Measurements from ENCODE around the gene HNRNPM. TPM values are rescaled to one million over a fixed set of nuclear protein-coding genes. Genes with fewer than 3 reads are reported as not detected.

Gene HNRNPM
- total RNA-seq, 1 donor from 2014 or later: 43.6 TPM

Other genes with a start within 250 kb of the HNRNPM start
- 0.47 TPM in 1 of 2 replicates, not detected in the other for gene CERS4, start 235.6 kb upstream of the HNRNPM start, total RNA-seq
- gene CD320, start 136.6 kb upstream of the HNRNPM start, total RNA-seq: 94.6 and 97.0 TPM in 2 replicates
- 42.5 and 60.6 TPM in 2 replicates for gene NDUFA7, start 123.6 kb upstream of the HNRNPM start, total RNA-seq
- gene RPS28, start 123.5 kb upstream of the HNRNPM start, total RNA-seq: 184 and 191 TPM in 2 replicates
- gene KANK3, start 101.7 kb upstream of the HNRNPM start, total RNA-seq: 0.05 and 0.11 TPM in 2 replicates
- gene ANGPTL4, start 80.8 kb upstream of the HNRNPM start, total RNA-seq: 0.57 TPM in 1 of 2 replicates, not detected in the other
- gene RAB11B, start 54.6 kb upstream of the HNRNPM start, total RNA-seq: 10.0 and 12.5 TPM in 2 replicates
- gene MARCHF2, start 31.7 kb upstream of the HNRNPM start, total RNA-seq: 60.6 and 91.3 TPM in 2 replicates
- not detected in 2 replicates for gene PRAM1, start 57.7 kb downstream of the HNRNPM start, total RNA-seq
- 5.4 and 6.1 TPM in 2 replicates for gene ZNF414, start 69.2 kb downstream of the HNRNPM start, total RNA-seq
- gene MYO1F, start 132.5 kb downstream of the HNRNPM start, total RNA-seq: 0.21 TPM in 1 of 2 replicates, not detected in the other
- gene ADAMTS10, start 165.7 kb downstream of the HNRNPM start, total RNA-seq: 0.83 TPM in 1 of 2 replicates, not detected in the other
- not detected in 2 replicates for gene NFILZ, start 185.7 kb downstream of the HNRNPM start, total RNA-seq

All from myocyte (in vitro differentiated cells).